NCI-H2227 (cell line): ENCODE data around the gene ST7.
A peak's percentile ranks its signal among the peaks of the same experiment; 100 is the strongest.
"Not testable (repeated sequence)": the region's sequence is repeated elsewhere in the genome, so short reads cannot be mapped to it uniquely, and the experiment has no call there.

ENCODE experiments used
- DNase-seq: peaks from one replicate; lab custom pipeline; 2025; ENCODE audit not compliant: unreplicated experiment; lab: John Stamatoyannopoulos, UW

ST7 gene

GRCh38 chr7:117211614-117212013, 258.3 kb downstream of the ST7 start:
- DNase-seq, result no peak

DNA sequence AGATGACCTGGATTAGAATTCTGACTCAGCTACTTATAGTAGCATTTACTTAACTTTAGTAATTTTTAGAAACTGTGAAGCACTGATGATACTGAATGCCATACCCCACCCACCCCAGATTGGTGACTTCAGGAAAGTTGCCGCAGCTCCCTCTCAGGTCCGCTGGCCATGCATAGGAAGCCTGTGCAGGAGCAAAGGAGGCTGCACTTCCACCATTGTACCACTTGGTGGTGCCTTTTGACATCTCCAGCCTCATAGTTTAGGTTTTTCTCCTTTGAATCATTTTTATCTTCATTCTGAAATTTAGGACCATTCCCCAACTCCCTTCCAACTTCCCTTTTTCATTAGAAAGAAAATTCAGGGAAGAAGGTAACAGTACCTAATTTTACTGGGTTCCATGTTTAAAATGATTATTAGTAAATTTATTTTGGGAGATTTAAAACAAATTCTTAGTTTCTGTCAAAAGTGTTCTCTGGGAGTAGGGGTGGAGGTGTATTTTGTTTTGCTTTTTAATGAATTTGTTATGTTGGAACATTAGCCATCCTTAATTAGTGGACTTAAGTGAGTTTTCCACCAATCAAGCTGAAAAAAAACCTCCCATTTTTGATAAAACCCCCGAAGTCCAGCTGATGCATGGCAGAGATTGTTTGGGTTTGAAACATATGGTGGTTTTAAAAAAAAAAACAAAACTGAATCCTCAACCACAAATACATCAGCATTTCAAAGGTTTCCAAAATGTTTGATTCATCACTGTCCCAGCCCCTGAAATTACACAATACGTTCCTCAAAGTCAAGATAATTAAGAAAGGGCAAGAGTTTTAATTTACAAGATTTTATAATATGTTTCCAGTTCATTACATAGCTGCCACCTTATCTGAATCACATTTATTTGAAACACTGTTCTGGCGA, 259.9 kb downstream of the ST7 start:
- DNase-seq, result peak; percentile 71

- DNase-seq, result no peak
Measured at GRCh38 chr7:117216010-117216409, 262.7 kb downstream of the ST7 start.

DNA sequence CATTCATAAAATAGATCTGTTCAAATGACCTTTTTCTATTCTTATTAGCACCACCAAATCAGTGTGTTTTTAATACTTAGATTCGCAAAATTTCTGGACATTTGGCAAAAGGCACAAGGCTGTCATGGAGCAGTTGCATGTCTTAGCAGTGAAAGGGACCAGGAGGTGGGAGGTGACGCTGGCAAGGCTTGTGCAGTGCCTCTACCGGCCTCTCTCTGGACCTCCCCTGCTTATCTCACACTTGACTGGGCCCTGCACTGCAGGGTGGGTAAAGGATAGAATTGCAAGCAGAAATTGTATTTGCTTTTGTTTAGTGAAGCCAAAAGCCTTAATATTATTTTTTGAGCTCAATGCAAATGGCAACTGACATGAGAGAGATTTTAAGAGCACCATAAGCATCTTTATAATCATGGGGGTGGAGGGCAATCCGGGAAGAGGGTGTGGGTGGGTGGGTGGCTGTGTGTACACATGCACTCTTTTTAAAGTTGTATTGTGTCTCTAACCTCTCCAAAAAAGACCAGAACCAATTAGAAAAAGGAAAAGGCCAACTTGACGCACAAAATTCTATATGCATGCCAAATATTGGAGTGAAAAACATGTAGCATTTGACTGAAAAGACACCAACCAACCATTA, 263.3 kb downstream of the ST7 start:
- DNase-seq, result no peak

DNA sequence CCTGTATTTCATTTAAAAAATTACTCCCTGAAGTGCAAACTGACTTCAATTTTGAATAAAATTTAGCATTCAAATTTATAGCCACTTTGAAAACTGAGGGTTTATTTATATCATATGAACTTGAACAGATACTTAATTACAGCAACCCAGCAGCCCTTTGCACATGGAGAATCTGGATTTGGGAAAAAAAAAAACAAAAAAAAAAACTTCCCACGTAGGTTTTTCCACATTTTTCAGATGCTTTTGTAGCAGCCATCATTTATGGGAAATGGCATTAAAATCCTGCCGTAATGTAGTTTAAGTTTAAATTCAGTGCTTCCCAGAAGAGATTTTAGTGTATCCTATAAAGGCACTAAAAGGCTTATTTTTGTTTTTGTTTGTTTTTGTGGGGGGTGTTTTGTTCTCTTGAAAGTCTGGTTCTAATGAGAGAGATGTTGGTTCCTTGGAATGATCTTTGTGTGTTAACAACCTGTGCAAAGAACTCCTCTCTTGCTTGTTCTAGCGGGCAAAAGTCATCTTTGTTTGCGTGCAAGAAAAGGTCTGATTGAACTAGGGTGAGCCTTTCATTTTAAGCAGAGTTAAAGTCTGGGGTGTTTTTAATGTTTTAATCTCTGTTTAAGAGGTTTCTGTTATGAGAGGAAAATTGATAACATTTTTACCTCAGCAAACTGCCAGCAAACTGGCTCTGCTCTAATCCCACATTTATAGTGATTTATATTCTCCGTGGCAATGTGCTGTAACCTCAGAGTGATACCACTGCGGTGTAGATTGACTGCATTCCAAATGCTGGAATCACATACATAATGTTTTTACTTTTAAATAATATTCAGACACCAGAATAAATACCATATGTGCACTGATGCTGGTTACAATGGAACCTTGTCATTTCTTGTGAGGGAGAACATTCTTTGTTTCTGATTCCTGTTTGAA, 264.1 kb downstream of the ST7 start:
- DNase-seq, result no peak

DNA sequence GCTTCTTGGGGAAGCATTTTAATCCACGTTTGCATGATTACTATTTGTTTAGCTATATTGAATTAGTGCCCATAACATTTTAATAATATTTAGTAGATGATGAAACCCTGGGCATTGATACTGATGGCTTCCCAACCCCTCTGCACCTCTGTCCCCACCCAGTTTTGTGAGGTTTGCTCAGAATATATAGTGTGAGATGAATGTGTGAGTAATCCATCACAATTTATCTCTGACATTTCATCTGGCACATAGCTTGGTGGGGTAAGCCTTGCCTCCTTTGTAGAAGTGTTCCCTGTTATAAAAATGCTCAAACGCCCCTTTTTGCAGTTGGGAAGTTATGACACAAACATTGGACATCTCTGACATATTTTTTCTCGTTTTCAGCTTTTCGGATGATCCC, 265.4 kb downstream of the ST7 start:
- DNase-seq, result no peak

- DNase-seq, result no peak
Measured at GRCh38 chr7:117219485-117219884, 266.2 kb downstream of the ST7 start.

DNA sequence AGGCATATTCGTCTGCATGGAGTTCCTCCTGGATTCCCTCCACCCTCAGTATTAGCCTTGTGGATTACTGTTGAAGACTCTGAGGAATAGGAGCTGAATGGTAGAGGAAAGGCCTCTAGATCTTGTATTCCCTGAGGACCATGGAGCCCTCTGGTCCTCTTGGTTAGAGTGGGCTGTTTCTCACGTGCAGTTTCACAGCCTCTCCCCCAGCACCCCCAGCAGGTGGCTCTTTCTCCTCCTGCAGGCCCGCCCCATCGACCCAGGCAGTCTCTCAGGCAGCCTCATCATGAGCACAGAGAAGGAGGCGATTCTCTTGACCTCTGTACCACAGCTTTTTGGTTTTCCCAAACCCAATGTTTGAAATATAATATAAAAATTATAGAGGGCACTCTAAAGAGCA, 267.5 kb downstream of the ST7 start:
- DNase-seq, result peak; percentile 23

DNA sequence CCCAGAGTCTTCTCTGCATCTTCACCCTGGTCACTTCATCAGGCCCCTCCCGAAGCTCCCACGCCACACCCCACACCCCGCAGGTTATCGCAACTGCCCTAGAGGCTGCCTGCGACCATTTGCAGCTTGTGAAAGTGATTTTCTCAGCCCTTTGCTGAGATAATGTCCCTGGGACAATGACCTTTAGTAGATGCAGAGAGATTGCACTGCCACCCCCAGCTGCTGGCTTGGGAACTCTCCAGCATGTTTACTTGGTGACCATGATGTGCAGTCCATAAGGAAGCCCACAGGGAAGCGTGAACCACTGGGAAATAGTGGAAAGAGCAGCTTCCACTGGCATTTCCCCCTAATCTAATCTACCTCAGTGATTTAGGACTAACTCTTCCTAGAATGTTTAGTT, 272.2 kb downstream of the ST7 start:
- no peak for DNase-seq

DNA sequence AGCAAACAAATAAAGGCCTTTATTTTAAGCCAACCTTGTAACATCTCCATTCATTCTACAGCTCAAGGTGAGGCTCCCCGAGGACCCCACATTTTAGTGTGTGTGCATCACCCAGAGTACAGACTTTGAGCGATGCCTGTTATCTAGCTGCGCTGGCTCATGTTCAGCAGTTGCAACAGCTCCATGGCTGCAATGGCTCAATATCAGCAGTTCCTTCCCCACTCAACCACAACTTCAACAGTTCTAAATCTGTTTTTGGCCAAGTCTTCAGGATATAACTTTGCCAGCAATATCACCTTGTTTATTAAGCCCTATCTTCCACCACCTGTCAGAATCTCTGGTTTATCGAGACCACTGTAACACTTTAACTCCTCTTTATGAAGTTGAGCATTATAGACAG, 273.8 kb downstream of the ST7 start:
- no peak for DNase-seq

DNA sequence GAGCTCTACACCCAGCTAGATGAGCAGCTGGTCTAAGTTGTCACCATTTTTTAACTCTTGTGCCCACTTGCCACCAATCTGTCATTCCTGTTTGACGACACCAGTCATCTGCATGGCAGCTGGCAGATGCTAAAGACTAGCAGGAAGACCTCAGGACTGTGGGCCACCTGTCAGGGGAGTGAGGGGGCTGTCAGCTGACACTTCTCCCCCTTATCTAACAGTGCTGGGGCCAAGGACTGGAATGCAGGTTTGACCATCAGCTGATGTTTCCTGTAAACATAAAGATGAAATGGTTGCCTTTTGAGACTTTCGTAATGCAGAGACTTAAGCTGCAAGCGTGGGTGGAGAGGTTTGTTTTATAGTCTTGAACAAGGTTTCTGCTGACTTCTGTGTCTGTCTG, 276.0 kb downstream of the ST7 start:
- no peak for DNase-seq

DNA sequence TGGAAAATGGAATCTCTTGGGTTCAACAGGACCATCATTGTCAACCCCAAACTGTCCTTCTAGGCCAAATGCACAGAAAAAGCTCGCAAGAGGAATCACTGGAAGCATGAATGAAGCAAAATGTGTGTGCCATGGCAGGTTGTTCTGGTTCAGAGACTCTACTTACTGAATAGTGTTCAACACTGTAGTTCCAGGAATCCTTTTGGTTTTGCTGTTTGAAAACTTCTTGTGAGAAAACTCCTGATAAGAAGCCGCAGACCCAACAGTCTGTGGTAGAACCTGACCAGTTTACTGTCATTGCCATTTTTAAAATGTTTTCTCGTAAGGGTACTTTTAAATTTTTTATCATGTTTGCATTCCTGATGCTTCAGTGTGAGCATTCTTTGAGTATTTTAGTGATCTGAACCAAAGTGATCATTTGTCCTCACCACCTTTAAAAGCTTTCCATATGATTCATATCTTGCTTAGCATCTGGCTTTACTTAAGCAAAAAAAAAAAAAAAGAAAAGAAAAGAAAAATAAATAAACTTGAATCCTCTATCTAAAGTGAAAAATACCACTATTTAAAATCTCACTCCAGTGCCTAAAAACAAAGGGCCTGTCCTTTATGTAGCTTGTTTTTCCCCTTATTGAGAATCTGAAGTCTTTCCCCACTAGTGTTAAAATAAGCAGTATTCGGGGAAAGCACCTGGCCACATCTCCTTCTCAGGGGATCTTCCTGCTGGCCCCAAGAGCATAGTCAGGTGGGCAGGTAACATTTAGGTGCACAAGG, 277.2 kb downstream of the ST7 start:
- DNase-seq, result no peak

GRCh38 chr7:117231047-117231359, 277.7 kb downstream of the ST7 start:
- no peak for DNase-seq

DNA sequence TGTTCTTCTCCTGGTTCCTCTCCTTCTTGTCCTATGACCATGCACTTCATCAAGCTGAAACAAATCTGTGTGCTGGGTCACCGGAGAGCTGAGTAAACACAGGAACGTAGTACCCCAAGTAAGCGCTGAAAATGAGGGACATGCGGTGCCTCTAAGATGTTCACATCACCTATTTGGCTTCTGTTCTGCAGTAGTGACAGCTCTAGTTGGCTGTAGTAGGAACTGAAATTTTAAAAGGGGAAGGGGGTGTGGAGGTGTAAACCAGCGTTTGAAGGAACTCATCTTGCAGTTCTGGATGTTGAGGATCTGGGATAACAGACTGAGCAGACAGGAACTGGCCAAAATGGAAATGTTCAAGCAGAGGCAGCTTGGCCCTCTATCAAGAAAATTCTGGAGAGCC, 284.3 kb downstream of the ST7 start:
- no peak for DNase-seq

- DNase-seq, result no peak
Measured at GRCh38 chr7:117238472-117238871, 285.2 kb downstream of the ST7 start.

GRCh38 chr7:117238937-117239336, 285.6 kb downstream of the ST7 start:
- DNase-seq, result no peak

DNA sequence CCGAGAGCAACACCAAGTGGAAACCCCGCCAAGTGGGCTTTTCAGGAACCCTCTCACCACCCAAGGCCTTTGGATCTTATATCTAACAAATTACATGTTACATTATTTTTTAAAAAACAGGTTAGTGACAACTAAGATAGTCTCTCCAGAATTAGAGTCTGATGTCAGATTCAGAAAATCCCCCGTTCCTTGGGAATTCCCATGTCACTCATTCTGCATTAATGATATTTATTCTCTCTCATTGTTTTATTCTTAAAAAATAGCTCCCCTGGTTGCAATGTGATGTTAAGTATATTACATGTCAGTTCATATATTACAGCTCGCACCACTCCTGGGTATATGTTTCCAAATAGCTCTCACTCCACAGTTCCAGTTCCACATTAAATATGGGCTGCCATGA, 287.8 kb downstream of the ST7 start:
- DNase-seq, result no peak

- DNase-seq, result no peak
Measured at GRCh38 chr7:117243390-117243789, 290.1 kb downstream of the ST7 start.

DNA sequence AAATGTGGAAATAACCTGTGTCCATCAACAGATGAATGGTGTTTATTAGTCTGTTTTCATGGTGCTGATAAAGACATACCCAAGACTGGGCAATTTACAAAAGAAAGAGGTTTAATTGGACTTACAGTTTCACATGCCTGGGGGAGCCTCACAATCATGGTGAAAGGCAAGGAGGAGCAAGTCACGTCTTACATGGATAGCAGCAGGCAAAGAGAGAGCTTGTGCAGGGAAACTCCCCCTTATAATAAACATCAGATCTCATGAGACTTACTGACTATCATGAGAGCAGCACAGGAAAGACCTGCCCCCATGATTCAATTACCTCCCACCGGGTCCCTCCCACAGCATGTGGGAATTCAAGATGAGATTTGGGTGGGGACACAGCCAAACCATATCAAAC, 292.4 kb downstream of the ST7 start:
- DNase-seq, result not testable (repeated sequence)

DNA sequence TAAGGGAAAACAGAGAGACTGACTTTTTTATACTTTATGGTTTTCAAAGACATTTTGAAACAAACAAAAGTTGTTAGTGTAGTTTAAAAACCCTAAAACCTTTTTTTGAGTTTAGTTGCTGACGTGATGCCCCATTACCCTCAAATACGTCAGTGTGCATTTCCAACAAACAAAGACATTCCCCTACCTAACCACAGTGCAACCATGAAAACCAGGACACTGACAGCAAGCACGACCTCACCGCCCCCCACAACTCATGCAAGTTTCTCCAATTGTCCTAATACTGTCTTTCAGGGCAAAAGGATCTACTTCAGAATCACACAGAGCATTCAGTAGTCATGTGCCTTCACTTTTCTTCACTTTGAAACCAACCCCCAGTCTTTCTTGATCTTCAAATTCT, 294.5 kb downstream of the ST7 start:
- no peak for DNase-seq

DNA sequence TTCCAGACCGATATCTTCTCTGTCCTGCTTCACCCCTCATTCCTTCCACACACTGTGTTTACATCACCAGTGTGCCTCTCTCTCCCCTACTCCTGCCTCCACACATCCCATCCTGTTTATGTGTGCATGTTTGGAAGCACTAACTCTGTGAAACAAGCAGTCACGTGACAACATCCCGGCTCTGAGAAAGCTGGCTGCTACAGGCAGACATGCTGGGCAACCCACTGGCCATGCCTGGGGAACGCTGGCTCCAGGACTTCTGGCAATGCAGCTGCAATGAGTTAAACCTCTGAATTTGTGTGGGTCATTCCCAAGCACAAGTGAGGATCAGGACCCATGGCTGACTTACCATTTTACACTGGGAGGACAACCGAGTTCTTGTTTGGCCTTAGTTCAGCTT, 295.5 kb downstream of the ST7 start:
- DNase-seq, result no peak
